Activated naive CD4-positive, alpha-beta T cell treated with Interleukin-2 at 50 U/mL for 16 hours (primary cell): ENCODE data around the gene MXRA7.
"Not testable (repeated sequence)": the region's sequence is repeated elsewhere in the genome, so short reads cannot be mapped to it uniquely, and the experiment has no call there.

Experiments
- DNase-seq: peaks from one replicate; pipeline ENCODE4 v3.0.0-alpha.2; 2020

MXRA7 gene

GRCh38 chr17:76714822-76715495 is 4.2 kb upstream of the MXRA7 start:
- DNase-seq: peak; percentile 77

- DNase-seq: no peak
Measured at GRCh38 chr17:76714336-76714735, 3.6 kb upstream of the MXRA7 start.

- DNase-seq: no peak
Measured at GRCh38 chr17:76713765-76714164, 3.0 kb upstream of the MXRA7 start.

DNA sequence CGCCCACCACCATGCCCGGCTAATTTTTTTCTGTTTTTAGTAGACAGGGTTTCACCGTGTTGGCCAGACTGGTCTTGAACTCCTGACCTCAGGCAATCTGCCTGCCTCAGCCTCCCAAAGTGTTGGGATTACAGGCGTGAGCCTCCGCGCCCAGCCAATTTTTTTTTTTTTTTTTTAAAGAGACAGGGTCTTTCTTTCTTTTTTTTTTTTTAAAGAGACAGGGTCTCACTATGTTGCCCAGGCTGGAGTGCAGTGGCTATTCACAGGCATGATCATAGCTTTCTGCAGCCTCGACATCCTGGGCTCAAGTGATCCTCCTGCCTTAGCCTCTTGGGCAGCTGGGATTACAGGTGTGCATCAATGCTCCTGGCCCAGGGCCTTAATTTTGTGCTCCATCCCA is 1.6 kb upstream of the MXRA7 start:
- not testable (repeated sequence) for DNase-seq

DNA sequence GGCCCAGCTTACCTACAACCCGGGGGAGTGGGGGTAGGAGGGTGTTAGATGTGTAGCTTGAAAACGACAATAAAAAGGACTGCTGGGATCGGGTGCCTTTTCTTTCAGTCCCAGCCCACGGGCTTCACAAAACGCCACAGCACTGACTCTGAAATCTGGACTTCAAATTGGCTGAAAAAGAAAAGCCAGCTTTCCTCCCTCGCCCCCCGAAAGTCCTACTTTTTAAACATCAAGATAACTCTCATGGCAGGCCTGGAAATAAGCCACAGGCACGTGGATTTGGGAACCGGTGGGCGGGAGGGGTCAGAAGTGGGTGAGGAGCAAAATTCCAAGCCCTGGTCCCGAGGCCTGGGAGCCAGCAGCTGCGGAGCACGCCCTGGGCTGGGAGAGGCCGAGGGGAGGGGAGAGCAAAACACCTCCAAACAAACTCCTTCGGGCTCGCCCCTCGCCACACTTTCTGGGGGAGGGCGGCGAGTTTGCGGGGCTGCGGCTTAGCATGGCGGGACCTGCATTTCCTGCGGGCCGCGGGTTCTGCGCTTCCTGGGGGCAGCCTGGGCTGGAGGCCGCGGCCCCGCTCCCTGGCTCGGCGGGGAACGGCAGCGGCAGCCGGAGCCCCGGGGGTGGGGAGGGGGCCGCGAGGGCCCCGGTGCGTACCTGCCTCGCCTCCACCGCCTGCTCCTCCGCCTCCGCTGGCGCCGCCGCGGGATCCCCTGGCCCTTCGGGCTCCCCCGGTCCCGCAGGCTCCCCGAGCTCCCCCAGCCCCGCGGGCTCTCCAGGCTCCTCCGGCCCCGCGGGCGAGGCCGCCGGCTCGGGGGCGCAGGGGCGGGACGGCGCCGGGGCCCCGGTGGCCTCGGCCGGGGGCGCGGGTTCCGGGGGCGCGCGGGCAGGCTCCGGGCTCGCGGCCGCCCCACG is 558 bp downstream of the MXRA7 start:
- DNase-seq: not testable (repeated sequence)

- DNase-seq: no peak
Measured at GRCh38 chr17:76709077-76709950, 1.5 kb downstream of the MXRA7 start.

DNA sequence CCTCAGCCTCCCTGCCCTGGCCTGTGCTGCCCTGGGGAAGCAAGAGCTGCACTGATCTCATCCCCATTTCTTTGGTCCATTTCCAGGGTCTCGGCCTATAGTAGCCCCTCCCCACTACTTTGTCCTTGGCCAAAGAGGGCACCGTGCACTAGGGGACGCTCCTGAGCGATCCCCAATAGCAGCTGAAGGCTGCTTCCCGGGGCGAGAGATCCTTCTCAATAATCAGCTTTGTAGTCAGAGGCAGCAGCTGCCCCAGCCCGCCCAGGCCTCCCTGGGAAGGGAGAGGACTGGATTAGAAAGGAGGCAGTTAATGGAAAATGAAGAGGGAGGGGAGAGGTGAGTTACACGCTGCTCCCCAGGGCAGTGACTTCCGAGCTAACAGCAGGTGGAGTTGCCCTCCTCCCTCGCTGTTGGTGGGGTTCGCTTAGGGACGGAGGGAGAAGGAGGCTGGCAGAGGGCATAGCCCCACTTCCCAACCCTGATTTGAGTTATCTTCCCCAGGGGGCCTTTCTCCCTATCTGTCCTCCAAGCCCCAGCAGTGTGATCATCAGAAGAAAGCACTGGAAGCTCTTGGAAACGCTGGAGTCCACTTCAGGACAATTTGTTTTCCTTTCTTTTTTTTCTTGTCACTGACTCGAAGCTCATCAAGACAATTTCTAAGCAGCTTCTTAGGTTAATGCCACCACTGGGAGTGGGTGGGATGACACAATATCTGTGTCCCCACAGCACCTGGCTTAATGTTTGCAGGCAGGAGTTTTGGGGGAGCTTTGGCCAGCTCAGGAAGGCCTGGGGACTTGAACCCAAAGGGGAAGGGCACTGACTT is 2.6 kb downstream of the MXRA7 start:
- DNase-seq: no peak

- no peak for DNase-seq
Measured at GRCh38 chr17:76706817-76707216, 3.9 kb downstream of the MXRA7 start.

DNA sequence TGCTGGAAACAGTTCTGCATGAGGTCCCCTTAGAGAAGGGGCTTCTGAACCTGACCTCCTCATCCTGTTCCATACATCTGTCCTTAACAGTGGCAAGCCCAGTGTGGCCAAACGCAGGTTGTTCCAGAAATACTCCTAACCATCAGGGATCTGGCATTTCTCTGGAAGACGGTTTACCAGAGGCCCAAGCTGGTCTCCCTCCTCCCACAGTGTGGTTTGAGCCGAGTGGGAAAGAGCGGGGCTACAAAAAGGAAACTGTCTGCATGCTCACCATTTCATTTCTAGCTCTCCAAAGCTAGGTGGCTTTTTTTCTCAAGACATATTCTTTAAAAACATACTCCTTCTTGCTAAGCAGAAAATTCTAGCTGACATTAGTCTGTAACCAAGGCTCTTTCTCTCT is 6.0 kb downstream of the MXRA7 start:
- DNase-seq: no peak

- no peak for DNase-seq
Measured at GRCh38 chr17:76702941-76703637, 7.7 kb downstream of the MXRA7 start.

- DNase-seq: no peak
Measured at GRCh38 chr17:76702076-76702475, 8.7 kb downstream of the MXRA7 start.

DNA sequence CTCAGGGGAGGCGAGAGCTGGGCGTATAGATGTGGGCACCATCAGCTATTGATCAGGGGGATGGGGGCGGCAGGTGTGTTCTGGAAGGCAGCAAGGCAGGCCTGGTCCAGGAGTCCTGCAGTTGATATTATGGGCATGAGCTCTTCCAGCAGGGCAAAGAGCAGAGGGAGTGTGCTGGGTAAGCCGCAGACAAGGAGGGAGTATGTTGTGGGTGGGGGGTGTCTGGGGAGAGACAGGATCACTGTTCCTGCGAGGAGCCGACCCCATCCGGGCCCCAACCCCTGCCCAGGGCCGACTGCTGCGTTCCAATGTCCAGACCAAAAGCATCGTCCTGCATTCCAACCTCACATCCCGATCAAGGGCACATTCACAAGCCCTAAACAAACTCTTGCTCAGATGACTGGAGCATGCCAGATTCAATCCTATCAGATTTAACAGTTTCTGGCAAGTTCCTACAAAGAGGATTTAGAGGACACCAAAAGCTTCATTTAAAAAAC is 9.2 kb downstream of the MXRA7 start:
- DNase-seq: no peak

DNA sequence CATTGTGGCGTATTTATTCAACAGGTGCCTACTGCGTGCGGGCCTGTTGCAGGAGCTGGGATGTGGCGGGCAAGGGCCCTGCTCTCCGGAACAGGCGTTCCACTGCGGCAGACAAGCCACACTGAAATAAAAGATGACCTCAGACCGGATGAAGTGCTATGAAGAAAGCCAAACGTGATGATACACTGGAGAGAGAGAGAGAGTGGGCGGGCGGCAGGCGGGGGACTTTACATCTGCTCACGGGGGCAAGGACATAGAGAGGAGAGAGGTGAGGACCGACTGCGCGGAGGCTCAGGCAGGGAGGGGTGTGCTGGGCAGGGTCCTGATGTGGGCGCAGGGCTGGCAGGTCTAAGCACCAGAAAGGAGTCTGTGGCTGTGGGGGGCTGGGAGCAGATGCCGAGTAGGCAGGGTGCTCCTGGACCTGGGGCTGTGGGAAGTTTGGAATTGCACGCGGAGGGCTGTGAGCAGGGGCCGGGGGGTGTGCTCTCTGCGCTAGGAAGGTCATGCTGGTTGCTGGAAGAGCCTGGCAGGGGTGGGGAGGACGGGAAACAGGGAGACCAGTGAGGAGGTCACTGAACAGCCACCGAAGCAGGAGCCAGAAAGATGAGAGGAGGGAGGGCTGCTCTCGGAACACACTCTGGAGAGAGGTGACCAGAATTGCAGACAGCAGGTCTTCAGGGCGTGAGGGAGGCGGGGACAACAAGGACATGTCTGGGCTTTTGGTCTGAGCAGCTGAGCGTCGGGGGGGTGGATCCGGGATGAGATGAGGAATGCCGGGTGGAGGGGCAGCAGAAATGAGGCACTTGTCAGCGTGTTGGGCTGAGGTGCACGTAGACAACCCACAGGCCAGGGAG is 9.9 kb downstream of the MXRA7 start:
- no peak for DNase-seq

- DNase-seq: no peak
Measured at GRCh38 chr17:76700270-76700616, 10.5 kb downstream of the MXRA7 start.

DNA sequence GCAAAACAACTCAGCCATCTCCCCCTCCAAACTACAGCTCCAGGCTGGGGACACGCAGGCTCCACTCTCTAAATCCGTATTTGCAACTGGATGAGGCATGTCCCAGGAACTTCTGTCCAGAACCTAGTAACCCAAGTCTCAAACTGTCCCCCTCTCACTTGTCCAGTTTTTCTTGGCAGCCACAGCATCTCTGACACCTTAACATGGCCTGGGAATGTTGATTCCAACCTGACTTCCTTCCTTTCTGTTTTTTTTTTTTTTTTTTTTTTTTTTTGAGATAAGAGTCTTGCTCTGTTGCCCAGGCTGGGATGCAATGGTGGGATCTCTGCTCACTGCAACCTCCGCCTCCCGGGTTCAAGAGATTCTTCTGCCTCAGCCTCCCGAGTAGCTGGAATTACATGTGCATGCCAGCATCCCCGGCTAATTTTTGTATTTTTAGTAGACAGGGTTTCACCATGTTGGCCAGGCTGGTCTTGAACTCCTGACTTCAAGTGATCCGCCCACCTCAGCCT is 12.2 kb downstream of the MXRA7 start:
- DNase-seq: not testable (repeated sequence)

- DNase-seq: no peak
Measured at GRCh38 chr17:76697702-76698465, 12.9 kb downstream of the MXRA7 start.

- no peak for DNase-seq
Measured at GRCh38 chr17:76696763-76697701, 13.7 kb downstream of the MXRA7 start.

- no peak for DNase-seq
Measured at GRCh38 chr17:76695059-76695831, 15.5 kb downstream of the MXRA7 start.
